Suprapubic skin (tissue), 3 donors: ENCODE data around the gene CHN2.

Experiments
- POLR2AphosphoS5 ChIP-seq, 3 donors: sonication (generic); formaldehyde crosslinking; IDR thresholded peaks; one replicate each; pipeline ENCODE4 v1.6.1; 2017; ENCODE audit warnings: antibody characterized with exemption in 3 of 3
- TF ChIP-seq, protein P1 (sequence below), 2 donors: fragments of 200-600 bp in 1 of 2; fragments of 450-650 bp in 1 of 2; sonication (generic) in 1 of 2; IDR thresholded peaks; one replicate each; pipeline ENCODE4 v1.5.1; 2016 to 2019; ENCODE audit warnings: antibody characterized with exemption in 2 of 2, mild to moderate bottlenecking in 1 of 2, moderate library complexity in 1 of 2

DNA sequence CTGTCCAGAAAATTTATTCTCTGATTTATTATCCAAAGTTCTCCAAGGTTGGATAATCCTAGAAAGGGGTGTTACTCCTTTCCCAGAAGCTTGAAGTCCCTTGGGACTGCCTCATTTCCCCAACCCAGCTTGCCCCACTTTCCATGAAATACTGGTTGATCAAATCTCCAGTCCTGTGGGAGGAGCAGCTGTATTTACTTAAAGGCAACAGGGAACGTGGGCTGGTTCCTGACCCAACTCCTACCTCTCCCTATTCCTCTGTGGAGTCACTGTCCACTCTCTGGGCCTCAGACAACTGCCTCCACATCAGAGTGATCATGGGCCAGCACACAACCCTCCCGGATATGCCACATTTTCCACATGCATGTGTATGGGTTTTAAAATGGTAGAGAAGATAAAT lies 202.8 kb downstream of the CHN2 start:
- TF ChIP-seq, protein P1, sequence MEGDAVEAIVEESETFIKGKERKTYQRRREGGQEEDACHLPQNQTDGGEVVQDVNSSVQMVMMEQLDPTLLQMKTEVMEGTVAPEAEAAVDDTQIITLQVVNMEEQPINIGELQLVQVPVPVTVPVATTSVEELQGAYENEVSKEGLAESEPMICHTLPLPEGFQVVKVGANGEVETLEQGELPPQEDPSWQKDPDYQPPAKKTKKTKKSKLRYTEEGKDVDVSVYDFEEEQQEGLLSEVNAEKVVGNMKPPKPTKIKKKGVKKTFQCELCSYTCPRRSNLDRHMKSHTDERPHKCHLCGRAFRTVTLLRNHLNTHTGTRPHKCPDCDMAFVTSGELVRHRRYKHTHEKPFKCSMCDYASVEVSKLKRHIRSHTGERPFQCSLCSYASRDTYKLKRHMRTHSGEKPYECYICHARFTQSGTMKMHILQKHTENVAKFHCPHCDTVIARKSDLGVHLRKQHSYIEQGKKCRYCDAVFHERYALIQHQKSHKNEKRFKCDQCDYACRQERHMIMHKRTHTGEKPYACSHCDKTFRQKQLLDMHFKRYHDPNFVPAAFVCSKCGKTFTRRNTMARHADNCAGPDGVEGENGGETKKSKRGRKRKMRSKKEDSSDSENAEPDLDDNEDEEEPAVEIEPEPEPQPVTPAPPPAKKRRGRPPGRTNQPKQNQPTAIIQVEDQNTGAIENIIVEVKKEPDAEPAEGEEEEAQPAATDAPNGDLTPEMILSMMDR (IDR thresholded peaks at IDR 0.05), result no peak
- no peak for TF ChIP-seq POLR2AphosphoS5 (IDR thresholded peaks at IDR 0.05)
